Measurements from ENCODE around the gene TMEM271.

The TMEM271 gene

DNA sequence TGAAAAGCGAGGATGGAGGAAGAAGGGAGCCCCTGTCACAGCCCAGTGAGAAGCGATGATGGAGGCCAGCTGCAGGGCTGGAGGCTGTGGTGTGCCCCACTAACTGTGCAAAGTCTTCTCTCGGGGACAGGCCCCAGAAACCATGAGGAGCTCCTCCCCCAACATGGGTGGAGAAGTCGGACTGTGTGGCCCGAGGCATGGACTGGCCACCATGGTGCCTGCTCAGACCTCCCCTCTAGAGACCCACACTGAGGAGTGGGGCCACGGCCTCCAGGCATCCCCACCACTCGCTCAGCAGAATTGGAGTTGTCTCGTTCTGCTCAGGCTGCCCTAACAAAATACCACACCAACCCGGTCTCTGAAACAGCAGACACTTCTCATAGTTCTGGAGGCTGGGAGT lies 37.0 kb upstream of the TMEM271 start:
- H4K91ac ChIP-seq (ENCODE audit: low read depth, low read length): no peak overlapping the region
- H3K79me2 ChIP-seq (ENCODE audit: control insufficient read depth, insufficient read depth, low read length, poor library complexity): no peaks in the 10 kb centered on the region
- H2AFZ ChIP-seq (ENCODE audit: insufficient read depth, low read length, poor library complexity): no peak overlapping the region
- H2BK5ac ChIP-seq (ENCODE audit: low read depth, low read length, poor library complexity): no peak overlapping the region
- no peak overlapping the region for H3K18ac ChIP-seq (ENCODE audit: low read length)
- no peak overlapping the region for H2AK5ac ChIP-seq (ENCODE audit: low read length)
- H3K4ac ChIP-seq (ENCODE audit: low read depth, low read length): no peak overlapping the region
- H3K9ac ChIP-seq (ENCODE audit: low read length): no peak overlapping the region
- H3K14ac ChIP-seq (ENCODE audit: low read length): no peak overlapping the region
- no peak overlapping the region for H2BK12ac ChIP-seq (ENCODE audit: low read length)
- H3K4me3 ChIP-seq (ENCODE audit: low read depth, low read length): no peak overlapping the region
- H3K23ac ChIP-seq (ENCODE audit: low read length): no peak overlapping the region
- H2BK120ac ChIP-seq (ENCODE audit: insufficient read depth, low read length, poor library complexity): no peak overlapping the region
- no peak overlapping the region for H4K12ac ChIP-seq (ENCODE audit: low read depth, low read length)
- peaks cover 5% of the 10 kb centered on the region for H3K9me3 ChIP-seq (ENCODE audit: insufficient read depth, low read depth, low read length)
- H3K4me1 ChIP-seq (ENCODE audit: control insufficient read depth in 1 of 2, insufficient read depth in 2 of 2, low read length in 2 of 2): peaks cover 15 to 17% of the 10 kb centered on the region in 2 experiments
- DNase-seq: no peak
- no peak overlapping the region for H4K8ac ChIP-seq (ENCODE audit: low read depth, low read length)
- no CpG with 5 or more reads among the region's 9 CpGs for WGBS (ENCODE audit: extremely low coverage, insufficient coverage, insufficient read length)
- H3K27ac ChIP-seq (ENCODE audit: low read depth, low read length): no peak overlapping the region
- no peak overlapping the region for H3K4me2 ChIP-seq (ENCODE audit: low read length)
- H3K79me1 ChIP-seq (ENCODE audit: low read length): peaks cover 4% of the 10 kb centered on the region
- H3K36me3 ChIP-seq (ENCODE audit: control insufficient read depth in 1 of 2, insufficient read depth in 2 of 2, low read length in 2 of 2): no peaks in the 10 kb centered on the region
- H3K27me3 ChIP-seq (ENCODE audit: insufficient read depth, low read length): no peaks in the 10 kb centered on the region

DNA sequence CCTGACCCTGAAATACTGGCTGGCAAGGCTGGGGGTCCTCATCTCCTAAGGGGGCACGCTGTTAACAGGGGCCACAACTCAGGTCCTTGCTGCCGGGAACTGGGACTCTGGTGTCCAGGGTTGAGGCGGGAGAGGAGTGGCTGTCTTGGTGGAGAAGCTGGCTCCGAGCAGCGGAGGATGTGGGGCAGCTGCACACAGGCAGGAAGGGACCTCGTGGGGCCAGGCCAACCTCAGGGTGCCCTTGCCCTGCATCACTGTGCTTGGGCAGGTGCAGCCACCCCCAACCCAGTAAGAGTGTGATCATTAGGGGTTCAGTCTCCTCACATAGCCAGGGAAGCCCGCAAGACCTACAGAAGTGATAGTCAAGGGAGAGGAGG lies 36.6 kb upstream of the TMEM271 start:
- no peak overlapping the region for H3K18ac ChIP-seq (ENCODE audit: low read length)
- H3K79me1 ChIP-seq (ENCODE audit: low read length): peaks cover 4% of the 10 kb centered on the region
- H3K4ac ChIP-seq (ENCODE audit: low read depth, low read length): no peak overlapping the region
- H3K9ac ChIP-seq (ENCODE audit: low read length): no peak overlapping the region
- H2BK120ac ChIP-seq (ENCODE audit: insufficient read depth, low read length, poor library complexity): no peak overlapping the region
- no peaks in the 10 kb centered on the region for H3K27me3 ChIP-seq (ENCODE audit: insufficient read depth, low read length)
- no peak overlapping the region for H4K8ac ChIP-seq (ENCODE audit: low read depth, low read length)
- H3K79me2 ChIP-seq (ENCODE audit: control insufficient read depth, insufficient read depth, low read length, poor library complexity): no peaks in the 10 kb centered on the region
- no peak overlapping the region for H3K4me3 ChIP-seq (ENCODE audit: low read depth, low read length)
- H2BK12ac ChIP-seq (ENCODE audit: low read length): no peak overlapping the region
- no peak overlapping the region for H3K27ac ChIP-seq (ENCODE audit: low read depth, low read length)
- WGBS (ENCODE audit: extremely low coverage, insufficient coverage, insufficient read length): no CpG with 5 or more reads among the region's 7 CpGs
- H2AFZ ChIP-seq (ENCODE audit: insufficient read depth, low read length, poor library complexity): no peak overlapping the region
- peaks cover 12 to 13% of the 10 kb centered on the region in 2 experiments for H3K4me1 ChIP-seq (ENCODE audit: control insufficient read depth in 1 of 2, insufficient read depth in 2 of 2, low read length in 2 of 2)
- no peak overlapping the region for H4K91ac ChIP-seq (ENCODE audit: low read depth, low read length)
- peaks cover 5% of the 10 kb centered on the region for H3K9me3 ChIP-seq (ENCODE audit: insufficient read depth, low read depth, low read length)
- H2BK5ac ChIP-seq (ENCODE audit: low read depth, low read length, poor library complexity): no peak overlapping the region
- H3K4me2 ChIP-seq (ENCODE audit: low read length): no peak overlapping the region
- H2AK5ac ChIP-seq (ENCODE audit: low read length): no peak overlapping the region
- DNase-seq: no peak
- H4K12ac ChIP-seq (ENCODE audit: low read depth, low read length): no peak overlapping the region
- no peak overlapping the region for H3K23ac ChIP-seq (ENCODE audit: low read length)
- H3K36me3 ChIP-seq (ENCODE audit: control insufficient read depth in 1 of 2, insufficient read depth in 2 of 2, low read length in 2 of 2): no peaks in the 10 kb centered on the region
- H3K14ac ChIP-seq (ENCODE audit: low read length): no peak overlapping the region

GRCh38 chr4:612052-612748 lies 36.1 kb upstream of the TMEM271 start:
- Histone ChIP-seq H3K9ac (ENCODE audit: low read length) (no peak overlapping the region), H4K91ac (ENCODE audit: low read depth, low read length) (no peak overlapping the region), H3K27me3 (ENCODE audit: insufficient read depth, low read length) (no peaks in the 10 kb centered on the region), H4K12ac (ENCODE audit: low read depth, low read length) (no peak overlapping the region), H3K14ac (ENCODE audit: low read length) (no peak overlapping the region), H2AK5ac (ENCODE audit: low read length) (no peak overlapping the region), H3K4me2 (ENCODE audit: low read length) (no peak overlapping the region), H3K4me1 (ENCODE audit: control insufficient read depth in 1 of 2, insufficient read depth in 2 of 2, low read length in 2 of 2) (peaks cover 7 to 8% of the 10 kb centered on the region in 2 experiments), H3K79me1 (ENCODE audit: low read length) (peaks cover 2% of the 10 kb centered on the region), H4K8ac (ENCODE audit: low read depth, low read length) (no peak overlapping the region), H2BK5ac (ENCODE audit: low read depth, low read length, poor library complexity) (no peak overlapping the region), H3K36me3 (ENCODE audit: control insufficient read depth in 1 of 2, insufficient read depth in 2 of 2, low read length in 2 of 2) (no peaks in the 10 kb centered on the region), H2AFZ (ENCODE audit: insufficient read depth, low read length, poor library complexity) (no peak overlapping the region), H3K79me2 (ENCODE audit: control insufficient read depth, insufficient read depth, low read length, poor library complexity) (no peaks in the 10 kb centered on the region), H3K23ac (ENCODE audit: low read length) (no peak overlapping the region), H3K27ac (ENCODE audit: low read depth, low read length) (no peak overlapping the region), H3K18ac (ENCODE audit: low read length) (no peak overlapping the region), H2BK12ac (ENCODE audit: low read length) (no peak overlapping the region), H3K4ac (ENCODE audit: low read depth, low read length) (no peak overlapping the region), H2BK120ac (ENCODE audit: insufficient read depth, low read length, poor library complexity) (no peak overlapping the region), H3K9me3 (ENCODE audit: insufficient read depth, low read depth, low read length) (peaks cover 5% of the 10 kb centered on the region), H3K4me3 (ENCODE audit: low read depth, low read length) (no peak overlapping the region)
- WGBS (ENCODE audit: extremely low coverage, insufficient coverage, insufficient read length): no CpG with 5 or more reads among the region's 22 CpGs
- no peak for DNase-seq

GRCh38 chr4:610411-611261 lies 34.5 kb upstream of the TMEM271 start:
- Histone ChIP-seq H3K4me2 (ENCODE audit: low read length) (no peak overlapping the region), H3K14ac (ENCODE audit: low read length) (no peak overlapping the region), H3K4me3 (ENCODE audit: low read depth, low read length) (no peak overlapping the region), H3K27me3 (ENCODE audit: insufficient read depth, low read length) (no peaks in the 10 kb centered on the region), H4K91ac (ENCODE audit: low read depth, low read length) (no peak overlapping the region), H3K18ac (ENCODE audit: low read length) (no peak overlapping the region), H3K9me3 (ENCODE audit: insufficient read depth, low read depth, low read length) (peaks cover 5% of the 10 kb centered on the region), H2BK5ac (ENCODE audit: low read depth, low read length, poor library complexity) (no peak overlapping the region), H3K4me1 (ENCODE audit: control insufficient read depth in 1 of 2, insufficient read depth in 2 of 2, low read length in 2 of 2) (peaks cover 2 to 3% of the 10 kb centered on the region in 2 experiments), H3K36me3 (ENCODE audit: control insufficient read depth in 1 of 2, insufficient read depth in 2 of 2, low read length in 2 of 2) (no peaks in the 10 kb centered on the region), H2AK5ac (ENCODE audit: low read length) (no peak overlapping the region), H2BK12ac (ENCODE audit: low read length) (no peak overlapping the region), H4K12ac (ENCODE audit: low read depth, low read length) (no peak overlapping the region), H2BK120ac (ENCODE audit: insufficient read depth, low read length, poor library complexity) (no peak overlapping the region), H3K4ac (ENCODE audit: low read depth, low read length) (no peak overlapping the region), H4K8ac (ENCODE audit: low read depth, low read length) (no peak overlapping the region), H3K9ac (ENCODE audit: low read length) (no peak overlapping the region), H3K23ac (ENCODE audit: low read length) (no peak overlapping the region), H2AFZ (ENCODE audit: insufficient read depth, low read length, poor library complexity) (no peak overlapping the region), H3K79me2 (ENCODE audit: control insufficient read depth, insufficient read depth, low read length, poor library complexity) (no peaks in the 10 kb centered on the region), H3K79me1 (ENCODE audit: low read length) (no peaks in the 10 kb centered on the region), H3K27ac (ENCODE audit: low read depth, low read length) (no peak overlapping the region)
- DNase-seq: peak; percentile 82 to 88
- WGBS (ENCODE audit: extremely low coverage, insufficient coverage, insufficient read length): no CpG with 5 or more reads among the region's 10 CpGs
